ENCODE results near the gene PIANP. TPM values are rescaled to one million over a fixed set of nuclear protein-coding genes. Genes with fewer than 3 reads are reported as not detected.

PIANP gene
- total RNA-seq, 5 donors from 2014 or later (not counting 1 experiment from before 2014, with no cell fraction given): 0.88 to 2.5 (median 2.4) TPM; not detected in 1

GRCh38 chr12:6688999-6689882 lies 11.4 kb downstream of the PIANP start, which contains the start of gene ZNF384:
TSS of gene ZNF384 (minus strand) at chr12:6689375. CDS start at chr12:6679520, 9,855 bp downstream.
- Histone ChIP-seq H3K27ac (ENCODE audit: low read length) (peak within 1 kb of the TSS; percentile 95), H3K4me1 (ENCODE audit: control insufficient read depth in 1 of 2, extremely low read depth in 1 of 2, insufficient read depth in 2 of 2, low read length in 2 of 2) (peaks cover 15 to 33% of the 10 kb centered on the region in 2 experiments), H3K27me3 (replicated peaks in 1 of 2; ENCODE audit: control insufficient read depth in 2 of 2, extremely low read depth in 1 of 2, insufficient read depth in 2 of 2, low read length in 1 of 2) (peaks cover 0 to 2% of the 10 kb centered on the region in 2 experiments), H3K4me3 (ENCODE audit: control insufficient read depth in 1 of 2, extremely low read depth in 1 of 2, low read length in 1 of 2) (peak within 1 kb of the TSS; percentile 75 to 84), H3K9me3 (no peaks in the 10 kb centered on the region), H3K36me3 (ENCODE audit: control insufficient read depth in 2 of 2, extremely low read depth in 1 of 2, insufficient read depth in 1 of 2, low read length in 1 of 2) (peaks cover 0 to 8% of the 10 kb centered on the region in 2 donors)
- Mint-ChIP-seq H3K4me3 (peak within 1 kb of the TSS; percentile 89 to 92 (median 91)), H3K27ac (peak within 1 kb of the TSS; percentile 93 to 97), H3K36me3 (peaks cover 7% of the 10 kb centered on the region), H3K9me3 (no peaks in the 10 kb centered on the region), H3K27me3 (no peaks in the 10 kb centered on the region), H3K4me1 (peaks cover 52 to 65% (median 63%) of the 10 kb centered on the region in 3 donors)
- CTCF ChIA-PET: interaction anchor here (0.6 to 1.8 kb wide), 25 partner anchors 10 to 1244 kb away, joined by 3 to 30 read pairs (median 4); partner anchors contain the start of genes COPS7A (in 2 of the 2), C12orf57 (in 1 of the 2), CDCA3 (in 1 of the 2) and MLF2 (in 1 of the 2)
- POLR2A ChIA-PET: interaction anchor here (0.6 to 2.0 kb wide), 27 partner anchors 9 to 250 kb away, joined by 3 to 12 read pairs (median 5); partner anchors contain the start of genes CD4 (in 1 of the 2), COPS7A (in 1 of the 2), LAG3 (in 1 of the 2) and LPAR5 (in 1 of the 2)
- peak; percentile 81 to 84 (median 82) for ATAC-seq (replicated peaks in 1 of 4)
- under 1% methylated on average over 33 of the region's 72 CpGs for WGBS (ENCODE audit: insufficient coverage)
- DNase-seq: peak; percentile 84 to 98 (median 95)

DNA sequence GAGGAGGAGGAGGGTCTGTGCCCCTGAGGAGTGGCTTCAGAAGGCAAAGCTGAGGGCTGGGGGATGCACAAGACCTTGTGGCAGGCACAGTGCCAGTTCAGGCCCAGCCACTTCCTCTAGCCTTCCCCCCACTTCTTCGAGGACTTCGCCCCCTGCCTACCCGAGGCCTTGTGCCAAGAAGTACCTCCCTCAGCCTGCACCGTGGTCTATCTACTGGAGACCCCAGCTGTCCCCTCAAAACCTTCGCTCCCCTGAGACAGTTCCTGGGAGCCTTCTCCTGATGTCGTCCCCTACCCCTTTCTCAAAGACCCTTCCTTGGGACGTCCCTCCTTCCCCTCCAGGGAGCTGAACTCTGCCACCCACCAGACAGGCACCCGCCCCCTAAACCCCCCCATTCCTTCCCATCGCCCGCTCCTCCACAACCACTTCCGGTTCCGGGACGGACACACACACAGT lies 12.0 kb downstream of the PIANP start:
- peaks cover 15 to 33% of the 10 kb centered on the region in 2 experiments for H3K4me1 ChIP-seq (ENCODE audit: control insufficient read depth in 1 of 2, extremely low read depth in 1 of 2, insufficient read depth in 2 of 2, low read length in 2 of 2)
- WGBS (ENCODE audit: insufficient coverage): 0% methylated on average over 6 of the region's 13 CpGs
- peak overlapping the region; percentile 72 to 75 for H3K4me3 ChIP-seq (ENCODE audit: control insufficient read depth in 1 of 2, extremely low read depth in 1 of 2, low read length in 1 of 2)
- DNase-seq: peak in 30 of 35 experiments; percentile 14 to 62 (median 44)
- Mint-ChIP-seq H3K9me3 (no peaks in the 10 kb centered on the region), H3K4me1 (peaks cover 56 to 68% (median 64%) of the 10 kb centered on the region in 3 donors), H3K27me3 (no peaks in the 10 kb centered on the region), H3K4me3 (peak overlapping the region; percentile 89 to 92 (median 91)), H3K36me3 (peaks cover 7% of the 10 kb centered on the region), H3K27ac (peak overlapping the region; percentile 93 to 97)
- H3K27ac ChIP-seq (ENCODE audit: low read length): peak overlapping the region; percentile 95
- peak; percentile 2 to 7 (median 4) for ATAC-seq (replicated peaks in 1 of 4)
- no peaks in the 10 kb centered on the region for H3K9me3 ChIP-seq
- ChIA-PET POLR2A (interaction anchor here (0.6 to 2.0 kb wide), 10 partner anchors 25 to 234 kb away, joined by 3 to 12 read pairs (median 8); partner anchors contain the start of genes LAG3 (in 1 of the 2), LPAR5 (in 1 of the 2) and USP5 (in 1 of the 2)), CTCF (interaction anchor here (0.6 to 1.8 kb wide), 11 partner anchors 25 to 219 kb away, joined by 3 to 30 read pairs (median 5); partner anchors contain the start of genes COPS7A (in 2 of the 2), CDCA3 (in 1 of the 2), MLF2 (in 1 of the 2) and USP5 (in 1 of the 2))
- peaks cover 0 to 8% of the 10 kb centered on the region in 2 donors for H3K36me3 ChIP-seq (ENCODE audit: control insufficient read depth in 2 of 2, extremely low read depth in 1 of 2, insufficient read depth in 1 of 2, low read length in 1 of 2)
- no peaks in the 10 kb centered on the region for H3K27me3 ChIP-seq (replicated peaks in 1 of 2; ENCODE audit: control insufficient read depth in 2 of 2, extremely low read depth in 1 of 2, insufficient read depth in 2 of 2, low read length in 1 of 2)

DNA sequence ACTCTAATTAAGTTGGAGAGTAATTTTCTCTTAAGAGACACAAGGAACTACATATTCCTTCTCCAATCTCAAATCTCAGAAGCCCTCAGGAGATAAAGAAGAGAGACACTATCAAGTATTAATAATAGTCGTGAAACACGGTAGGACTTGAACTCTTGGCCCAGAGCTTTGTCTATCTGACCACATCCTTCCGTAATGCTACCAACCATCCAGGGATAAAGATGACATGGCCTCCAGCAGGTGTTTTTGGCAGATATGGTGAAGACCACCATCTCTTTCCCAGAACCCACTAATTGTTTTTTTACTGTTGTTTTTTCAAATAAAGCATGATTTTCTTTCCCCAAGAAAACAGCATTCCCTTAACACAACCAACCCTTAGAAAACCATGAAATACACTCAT lies 14.8 kb downstream of the PIANP start:
- Histone ChIP-seq H3K27ac (ENCODE audit: low read length) (no peak overlapping the region), H3K4me3 (ENCODE audit: control insufficient read depth in 1 of 2, extremely low read depth in 1 of 2, low read length in 1 of 2) (no peak overlapping the region), H3K36me3 (ENCODE audit: control insufficient read depth in 2 of 2, extremely low read depth in 1 of 2, insufficient read depth in 1 of 2, low read length in 1 of 2) (peaks cover 0 to 14% of the 10 kb centered on the region in 2 donors), H3K4me1 (ENCODE audit: control insufficient read depth in 1 of 2, extremely low read depth in 1 of 2, insufficient read depth in 2 of 2, low read length in 2 of 2) (peaks cover 15 to 33% of the 10 kb centered on the region in 2 experiments), H3K27me3 (replicated peaks in 1 of 2; ENCODE audit: control insufficient read depth in 2 of 2, extremely low read depth in 1 of 2, insufficient read depth in 2 of 2, low read length in 1 of 2) (no peaks in the 10 kb centered on the region), H3K9me3 (no peaks in the 10 kb centered on the region)
- Mint-ChIP-seq H3K27me3 (no peaks in the 10 kb centered on the region), H3K4me3 (no peak overlapping the region), H3K4me1 (peaks cover 66 to 70% (median 66%) of the 10 kb centered on the region in 3 donors), H3K36me3 (peaks cover 13% of the 10 kb centered on the region), H3K27ac (no peak overlapping the region), H3K9me3 (no peaks in the 10 kb centered on the region)
- POLR2A ChIA-PET: interaction anchor here (0.6 to 0.7 kb wide), 2 partner anchors 25 to 534 kb away, joined by 3 to 6 read pairs; no protein-coding TSS in a partner anchor
- CTCF ChIA-PET: interaction anchor here (0.6 to 1.6 kb wide), 4 partner anchors 21 to 68 kb away, joined by 3 to 10 read pairs (median 4); no protein-coding TSS in a partner anchor
- ATAC-seq (replicated peaks in 1 of 4): no peak
- DNase-seq: no peak
- WGBS (ENCODE audit: insufficient coverage): no CpG with 5 or more reads among the region's 3 CpGs

DNA sequence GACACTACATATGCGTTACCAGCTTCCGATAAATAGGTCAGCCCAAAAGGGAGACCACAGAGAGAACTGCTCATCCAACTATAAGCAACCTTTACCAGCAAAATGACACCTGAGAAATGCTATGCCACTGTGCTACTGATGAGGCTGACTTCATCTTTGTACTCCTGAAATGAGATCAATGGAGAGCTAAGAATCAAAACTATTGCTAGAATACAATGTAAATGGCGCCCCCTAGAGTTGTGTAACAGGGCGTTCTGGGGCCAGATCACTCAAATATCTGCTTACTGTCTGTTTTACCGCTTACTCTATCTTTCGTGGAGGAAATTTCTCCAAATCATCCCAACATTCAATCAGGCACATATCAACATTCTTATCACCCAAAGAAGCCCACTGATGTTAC lies 16.0 kb downstream of the PIANP start:
- Histone ChIP-seq H3K4me3 (ENCODE audit: control insufficient read depth in 1 of 2, extremely low read depth in 1 of 2, low read length in 1 of 2) (no peak overlapping the region), H3K27ac (ENCODE audit: low read length) (no peak overlapping the region), H3K4me1 (ENCODE audit: control insufficient read depth in 1 of 2, extremely low read depth in 1 of 2, insufficient read depth in 2 of 2, low read length in 2 of 2) (peaks cover 12 to 25% of the 10 kb centered on the region in 2 experiments), H3K36me3 (ENCODE audit: control insufficient read depth in 2 of 2, extremely low read depth in 1 of 2, insufficient read depth in 1 of 2, low read length in 1 of 2) (peaks cover 5 to 21% of the 10 kb centered on the region in 2 donors), H3K27me3 (replicated peaks in 1 of 2; ENCODE audit: control insufficient read depth in 2 of 2, extremely low read depth in 1 of 2, insufficient read depth in 2 of 2, low read length in 1 of 2) (no peaks in the 10 kb centered on the region), H3K9me3 (no peaks in the 10 kb centered on the region)
- H3K4me3 Mint-ChIP-seq: no peak overlapping the region
- H3K27ac Mint-ChIP-seq: peak overlapping the region in 1 of 2 donors; percentile 1
- POLR2A ChIA-PET: interaction anchor here in 1 of 2 donors (0.5 kb wide), 2 partner anchors 57 kb away, joined by 3 to 5 read pairs; no protein-coding TSS in a partner anchor
- 20% methylated on average over 1 of the region's 6 CpGs for WGBS (ENCODE audit: insufficient coverage)
- peaks cover 55 to 62% (median 59%) of the 10 kb centered on the region in 3 donors for H3K4me1 Mint-ChIP-seq
- DNase-seq: peak in 24 of 35 experiments; percentile 10 to 73 (median 32)
- CTCF ChIA-PET: interaction anchor here (0.5 to 1.5 kb wide), 9 partner anchors 10 to 144 kb away, joined by 3 to 12 read pairs (median 3); partner anchors contain the start of gene P3H3 (in 1 of the 2)
- no peaks in the 10 kb centered on the region for H3K9me3 Mint-ChIP-seq
- peaks cover 15% of the 10 kb centered on the region for H3K36me3 Mint-ChIP-seq
- H3K27me3 Mint-ChIP-seq: no peaks in the 10 kb centered on the region
- ATAC-seq (replicated peaks in 1 of 4): no peak

- no peak overlapping the region for H3K27ac Mint-ChIP-seq
- Histone ChIP-seq H3K4me3 (ENCODE audit: control insufficient read depth in 1 of 2, extremely low read depth in 1 of 2, low read length in 1 of 2) (no peak overlapping the region), H3K27ac (ENCODE audit: low read length) (no peak overlapping the region), H3K4me1 (ENCODE audit: control insufficient read depth in 1 of 2, extremely low read depth in 1 of 2, insufficient read depth in 2 of 2, low read length in 2 of 2) (no peaks in the 10 kb centered on the region), H3K9me3 (no peaks in the 10 kb centered on the region), H3K36me3 (ENCODE audit: control insufficient read depth in 2 of 2, extremely low read depth in 1 of 2, insufficient read depth in 1 of 2, low read length in 1 of 2) (peaks cover 14 to 86% of the 10 kb centered on the region in 2 donors), H3K27me3 (replicated peaks in 1 of 2; ENCODE audit: control insufficient read depth in 2 of 2, extremely low read depth in 1 of 2, insufficient read depth in 2 of 2, low read length in 1 of 2) (no peaks in the 10 kb centered on the region)
- ChIA-PET CTCF (no interaction called here), POLR2A (no interaction called here)
- no peaks in the 10 kb centered on the region for H3K9me3 Mint-ChIP-seq
- peaks cover 72% of the 10 kb centered on the region for H3K36me3 Mint-ChIP-seq
- peaks cover 0 to 9% (median 4%) of the 10 kb centered on the region in 3 donors for H3K4me1 Mint-ChIP-seq
- H3K27me3 Mint-ChIP-seq: no peaks in the 10 kb centered on the region
- ATAC-seq (replicated peaks in 1 of 4) (no peak), DNase-seq (no peak)
- WGBS (ENCODE audit: insufficient coverage): 98% methylated on average over 5 of the region's 5 CpGs
- no peak overlapping the region for H3K4me3 Mint-ChIP-seq
These were observed 23.7 kb downstream of the PIANP start for GRCh38 chr12:6676962-6677361.
